GM11168 (cell line): Measurements from ENCODE around the gene HIRIP3.

Source experiments
- in situ Hi-C: fragments of 300-500 bp; cut with MboI; formaldehyde crosslinking; loops from one replicate; pipeline ENCODE4 v1.12.0; 2022; ENCODE audit warnings: low sequenced_read_pairs; ENCODE audit not compliant: unreplicated experiment

HIRIP3 gene

GRCh38 chr16:30017937-30018336 is 22.5 kb upstream of the HIRIP3 start:
- in situ Hi-C loops = loop anchor here (10.0 kb wide), 1 partner anchor 333 kb away; no protein-coding TSS in a partner anchor

GRCh38 chr16:30017277-30017656 is 21.9 kb upstream of the HIRIP3 start:
- in situ Hi-C loops = loop anchor here (10.0 kb wide), 1 partner anchor 332 kb away; no protein-coding TSS in a partner anchor

GRCh38 chr16:30016555-30017276 is 21.3 kb upstream of the HIRIP3 start:
- in situ Hi-C loops = loop anchor here (10.0 kb wide), 1 partner anchor 332 kb away; no protein-coding TSS in a partner anchor

GRCh38 chr16:30015450-30015849 is 20.0 kb upstream of the HIRIP3 start:
- in situ Hi-C loops = loop anchor here (10.0 kb wide), 1 partner anchor 331 kb away; no protein-coding TSS in a partner anchor

GRCh38 chr16:30012598-30012997 is 17.2 kb upstream of the HIRIP3 start:
- in situ Hi-C loops = loop anchor here (10.0 kb wide), 1 partner anchor 328 kb away; no protein-coding TSS in a partner anchor

- in situ Hi-C loops = loop anchor here (10.0 kb wide), 1 partner anchor 327 kb away; no protein-coding TSS in a partner anchor
Observed at GRCh38 chr16:30011714-30012504, 16.5 kb upstream of the HIRIP3 start.

- in situ Hi-C loops = loop anchor here (10.0 kb wide), 1 partner anchor 326 kb away; no protein-coding TSS in a partner anchor
Observed at GRCh38 chr16:30010844-30011713, 15.7 kb upstream of the HIRIP3 start, which contains the start of gene DOC2A. TSS of gene DOC2A (minus strand) at chr16:30011027. CDS start at chr16:30010222, 805 bp downstream.

- in situ Hi-C loops = loop anchor here (10.0 kb wide), 1 partner anchor 325 kb away; no protein-coding TSS in a partner anchor
Observed at GRCh38 chr16:30009990-30010843, 14.8 kb upstream of the HIRIP3 start.

- in situ Hi-C loops = no loop called here
Observed at GRCh38 chr16:30009085-30009862, 13.9 kb upstream of the HIRIP3 start.

- in situ Hi-C loops = no loop called here
Observed at GRCh38 chr16:30007378-30007895, 12.0 kb upstream of the HIRIP3 start.

GRCh38 chr16:30006659-30007377 is 11.4 kb upstream of the HIRIP3 start:
- in situ Hi-C loops = no loop called here

- in situ Hi-C loops = no loop called here
Observed at GRCh38 chr16:30006095-30006473, 10.7 kb upstream of the HIRIP3 start.

GRCh38 chr16:30005341-30006094 is 10.1 kb upstream of the HIRIP3 start:
- in situ Hi-C loops = no loop called here

GRCh38 chr16:30004811-30005242 is 9.4 kb upstream of the HIRIP3 start:
- in situ Hi-C loops = no loop called here

- in situ Hi-C loops = no loop called here
Observed at GRCh38 chr16:30004424-30004776, 9.0 kb upstream of the HIRIP3 start.

- in situ Hi-C loops = no loop called here
Observed at GRCh38 chr16:30003670-30004423, 8.4 kb upstream of the HIRIP3 start.
